CD14-positive monocyte (primary cell): ENCODE data around the gene ZNF619. TPM values are rescaled to one million over a fixed set of nuclear protein-coding genes. Genes with fewer than 3 reads are reported as not detected.

Source experiments
- DNase-seq, 3 donors: peaks; one replicate each; pipeline ENCODE4 v3.0.0-alpha.2; 2011 to 2022
- H2AFZ ChIP-seq: 2 replicates; pipeline ENCODE4 v1.6.0; 2012; ENCODE audit warnings: mild to moderate bottlenecking, low read depth, low read length, inconsistent platforms; ENCODE audit not compliant: insufficient read depth, poor library complexity, severe bottlenecking
- H3K27ac ChIP-seq, 2 donors: 1 replicate in 1 of 2; 2 replicates in 1 of 2; pipeline ENCODE4 v1.5.1; 2012 to 2013; ENCODE audit warnings: low read length in 2 of 2, control low read depth in 1 of 2, inconsistent platforms in 1 of 2, low read depth in 1 of 2, mild to moderate bottlenecking in 1 of 2
- H3K27me3 ChIP-seq, 2 donors: one replicate each; pipeline versions ENCODE4 v1.6.0 to v1.6.1; 2011 to 2013; ENCODE audit warnings: low read length in 2 of 2; ENCODE audit not compliant: control insufficient read depth in 2 of 2, insufficient read depth in 2 of 2
- H3K36me3 ChIP-seq, 2 donors: replicated peaks in 1 of 2; 1 replicate in 1 of 2; 2 replicates in 1 of 2; pipeline versions ENCODE4 v1.5.1 to v1.6.1; 2012 to 2013; ENCODE audit warnings: low read length in 2 of 2, control low read depth in 1 of 2, inconsistent platforms in 1 of 2, mild to moderate bottlenecking in 1 of 2; ENCODE audit not compliant: insufficient read depth in 2 of 2, control insufficient read depth in 1 of 2
- H3K4me1 ChIP-seq, 2 donors: 1 replicate in 1 of 2; 2 replicates in 1 of 2; pipeline versions ENCODE4 v1.5.1 to v1.6.1; 2012 to 2013; ENCODE audit warnings: low read length in 2 of 2, control low read depth in 1 of 2, inconsistent platforms in 1 of 2, mild to moderate bottlenecking in 1 of 2, moderate library complexity in 1 of 2; ENCODE audit not compliant: insufficient read depth in 2 of 2, control insufficient read depth in 1 of 2
- H3K4me2 ChIP-seq: replicated peaks from 2 replicates; pipeline ENCODE3; 2012; ENCODE audit warnings: low read length, moderate library complexity, mild to moderate bottlenecking; ENCODE audit not compliant: poor library complexity, severe bottlenecking; ENCODE audit errors: extremely low read depth
- H3K4me3 ChIP-seq, 3 experiments: fragments of 200-600 bp in 1 of 3; sonication (generic) in 1 of 3; replicated peaks in 1 of 3; 1 replicate in 2 of 3; 2 replicates in 1 of 3; pipeline ENCODE4 v1.5.1; 2011 to 2013; ENCODE audit warnings: low read length in 3 of 3, mild to moderate bottlenecking in 3 of 3, control low read depth in 2 of 3, low read depth in 2 of 3, inconsistent platforms in 1 of 3, moderate library complexity in 1 of 3
- H3K79me2 ChIP-seq: 2 replicates; pipeline ENCODE4 v1.6.0; 2012; ENCODE audit warnings: mild to moderate bottlenecking, control low read depth, inconsistent platforms, low read length, moderate library complexity; ENCODE audit not compliant: insufficient read depth
- H3K9ac ChIP-seq: 2 replicates; pipeline ENCODE4 v1.6.0; 2017; ENCODE audit warnings: low read length, mild to moderate bottlenecking; ENCODE audit not compliant: insufficient read depth, poor library complexity, severe bottlenecking
- H3K9me3 ChIP-seq, 2 donors: replicated peaks in 1 of 2; 1 replicate in 1 of 2; 2 replicates in 1 of 2; pipeline versions ENCODE4 v1.5.1 to v1.6.1; 2012 to 2013; ENCODE audit warnings: low read length in 2 of 2, control low read depth in 1 of 2; ENCODE audit not compliant: control insufficient read depth in 1 of 2, insufficient read depth in 1 of 2
- H4K20me1 ChIP-seq: 2 replicates; pipeline ENCODE4 v1.6.0; 2012; ENCODE audit warnings: mild to moderate bottlenecking, low read length, control low read depth, moderate library complexity; ENCODE audit not compliant: insufficient read depth
- H3K27ac Mint-ChIP-seq, 7 donors: one replicate each; pipeline ENCODE4 v1.8.0; 2020; ENCODE audit warnings: mild to moderate bottlenecking in 7 of 7, mixed read lengths in 7 of 7, moderate library complexity in 6 of 7, inconsistent platforms in 2 of 7
- H3K27me3 Mint-ChIP-seq, 3 donors: one replicate each; pipeline ENCODE4 v1.8.0; 2021 to 2022; ENCODE audit warnings: low read depth in 3 of 3, mild to moderate bottlenecking in 3 of 3, mixed read lengths in 3 of 3, moderate library complexity in 3 of 3, inconsistent platforms in 1 of 3
- H3K36me3 Mint-ChIP-seq, 2 donors: one replicate each; pipeline ENCODE4 v1.8.0; 2020; ENCODE audit warnings: mixed read lengths in 2 of 2, inconsistent platforms in 1 of 2, mild to moderate bottlenecking in 1 of 2
- H3K4me1 Mint-ChIP-seq: one replicate; pipeline ENCODE4 v1.8.0; 2020; ENCODE audit warnings: mild to moderate bottlenecking, mixed read lengths
- H3K4me3 Mint-ChIP-seq, 2 donors: one replicate each; pipeline ENCODE4 v1.8.0; 2020; ENCODE audit warnings: mild to moderate bottlenecking in 2 of 2, mixed read lengths in 2 of 2, moderate library complexity in 1 of 2
- H3K9me3 Mint-ChIP-seq, 7 donors: one replicate each; pipeline ENCODE4 v1.8.0; 2020 to 2022; ENCODE audit warnings: mixed read lengths in 7 of 7, mild to moderate bottlenecking in 6 of 7, moderate library complexity in 6 of 7, inconsistent platforms in 2 of 7
- WGBS: methylation state at CpG from one replicate; pipeline ENCODE4 v1.1.5; 2013; ENCODE audit warnings: missing lambda C conversion rate; ENCODE audit not compliant: insufficient coverage; 5-methylcytosine and 5-hydroxymethylcytosine counted together
- intact Hi-C, 2 donors: fragments of 100-400 bp; cut with micrococcal nuclease; formaldehyde crosslinking; loops; one replicate each; pipeline versions ENCODE4 v1.15.0 to v1.15.1; 2023
- polyA minus RNA-seq: library from RNA; depleted of rRNA, polyadenylated mRNA; stranded (reverse); fragments of >200 nt; gene quantifications from 2 replicates; pipeline ENCODE4 v1.2.3, GENCODE V29; 2012
- polyA plus RNA-seq, 3 donors: library from polyadenylated mRNA; depleted of rRNA in 1 of 3; unstranded in 2 of 3; stranded (reverse) in 1 of 3; fragments of 300-500 nt in 2 of 3; fragments of >200 nt in 1 of 3; fragmentation: Illumina TruSeq in 2 of 3; gene quantifications; 1 replicate in 2 of 3; 2 replicates in 1 of 3; pipeline ENCODE4 v1.2.3, GENCODE V29; 2012 to 2021
- total RNA-seq, 12 experiments: library from RNA in 1 of 12; stranded (reverse) in 1 of 12; fragments of 120-200 nt in 1 of 12; gene quantifications; one replicate each; pipeline ENCODE4 v1.2.4 and lab custom pipeline; 2013 to 2026; ENCODE audit warnings: mixed read lengths in 6 of 12, inconsistent platforms in 1 of 12
- TF ChIP-seq, protein P1 (sequence below): fragments of 200-600 bp; IDR thresholded peaks from one replicate; pipeline ENCODE4 v1.8.0; 2022; ENCODE audit warnings: antibody characterized with exemption, mild to moderate bottlenecking

Gene ZNF619
- total RNA-seq (2013), result 6.2 TPM
- polyA plus RNA-seq (1 to 10 TPM; 1.6 to 3.4 (median 1.8) TPM), polyA minus RNA-seq (3.2 and 3.6 TPM in 2 replicates), total RNA-seq (lab: John Stamatoyannopoulos, UW) (0.58 to 9.5 (median 5.1) reads per million in 11 experiments)

DNA sequence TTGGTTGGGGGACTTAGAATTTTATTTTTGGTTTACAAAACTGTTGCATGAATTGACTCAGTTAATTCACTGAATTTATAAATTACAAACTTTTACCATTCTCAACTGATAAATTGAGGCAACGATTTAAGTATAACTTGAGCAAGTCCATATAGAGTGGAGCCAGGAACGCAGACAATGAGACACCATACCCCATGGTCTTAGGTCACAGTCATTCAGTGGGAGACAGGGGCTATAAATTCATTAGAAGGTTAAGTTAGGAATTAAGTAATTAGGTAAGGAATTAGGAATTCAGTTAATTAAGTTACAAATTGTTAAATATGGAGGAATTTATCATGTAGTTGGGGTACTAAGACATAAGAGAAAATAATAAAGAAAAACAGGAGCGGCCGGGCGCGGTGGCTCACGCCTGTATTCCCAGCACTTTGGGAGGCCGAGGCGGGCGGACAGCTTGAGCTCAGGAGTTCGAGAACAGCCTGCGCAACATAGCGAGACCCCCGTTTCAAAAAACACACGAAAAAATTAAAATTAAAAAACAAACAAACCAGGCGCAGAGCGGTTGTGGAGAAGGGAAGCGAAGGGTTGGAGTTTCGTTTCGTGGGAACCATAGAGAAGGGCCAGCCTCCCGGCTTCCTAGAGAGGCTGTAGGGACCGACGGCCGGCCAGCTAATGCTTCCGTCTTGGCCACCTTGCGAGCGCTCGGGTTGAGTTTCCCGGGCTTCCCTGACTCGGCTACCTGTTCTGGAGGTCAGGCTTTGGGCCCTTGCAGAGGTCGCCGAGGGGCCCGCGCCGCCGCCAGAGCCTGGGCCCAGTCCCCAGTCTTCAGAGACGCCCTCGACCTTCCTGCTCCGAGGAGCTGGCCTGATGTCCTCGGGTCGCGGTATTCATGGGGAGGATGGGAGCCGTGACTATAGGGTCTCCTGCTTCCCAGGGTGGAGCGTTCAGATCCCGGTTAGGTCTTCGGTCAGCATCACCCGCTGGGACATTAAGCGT lies at the start of gene ZNF619:
Gene ZNF619, plus strand, starts transcription at position 645 of the 993 bp plus-strand sequence. CDS start 858 bp downstream, outside the sequence.
- H3K9me3 Mint-ChIP-seq, result no peaks in the 10 kb centered on the region
- intact Hi-C loops, result loop anchor here in 1 of 2 donors (10.0 kb wide), 1 partner anchor 48 kb away; the partner anchor contains the start of gene ZNF621

DNA sequence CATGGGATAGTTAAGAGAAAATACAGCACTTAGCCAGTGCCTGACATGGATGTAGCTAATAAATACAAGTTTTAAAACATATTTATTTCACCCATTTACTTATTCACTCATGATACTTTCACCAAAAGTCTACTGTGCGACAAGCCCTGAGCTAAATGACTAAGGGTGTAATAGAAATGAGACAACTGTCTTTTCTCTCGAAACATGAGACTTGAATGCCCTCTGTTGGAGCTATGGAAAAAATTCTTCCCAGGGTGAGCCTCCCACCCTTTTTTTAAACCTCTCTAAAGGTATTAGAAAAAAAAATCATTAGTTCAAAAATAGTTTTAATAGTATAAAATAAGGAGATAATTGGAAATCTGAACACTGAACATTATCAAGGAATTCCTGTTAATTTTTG lies 44.1 kb upstream of the ZNF619 start:
- DNase-seq, result no peak
- WGBS, result no CpG with 5 or more reads among the region's 2 CpGs
- no peak overlapping the region for H3K27ac ChIP-seq
- H2AFZ ChIP-seq, result no peak overlapping the region
- no peak overlapping the region for H3K4me2 ChIP-seq
- Mint-ChIP-seq H3K4me1 (no peaks in the 10 kb centered on the region), H3K27ac (no peak overlapping the region), H3K27me3 (peaks cover 0 to 1% (median 0%) of the 10 kb centered on the region in 3 donors), H3K36me3 (no peaks in the 10 kb centered on the region), H3K4me3 (no peak overlapping the region), H3K9me3 (no peaks in the 10 kb centered on the region)
- intact Hi-C loops, result no loop called here
- no peaks in the 10 kb centered on the region for H3K4me1 ChIP-seq
- H3K79me2 ChIP-seq, result no peaks in the 10 kb centered on the region
- no peak overlapping the region for H3K4me3 ChIP-seq
- no peaks in the 10 kb centered on the region for H3K9me3 ChIP-seq
- no peaks in the 10 kb centered on the region for H3K36me3 ChIP-seq
- no peak overlapping the region for H3K9ac ChIP-seq
- no peaks in the 10 kb centered on the region for H4K20me1 ChIP-seq
- no peaks in the 10 kb centered on the region for H3K27me3 ChIP-seq
- TF ChIP-seq, protein P1, sequence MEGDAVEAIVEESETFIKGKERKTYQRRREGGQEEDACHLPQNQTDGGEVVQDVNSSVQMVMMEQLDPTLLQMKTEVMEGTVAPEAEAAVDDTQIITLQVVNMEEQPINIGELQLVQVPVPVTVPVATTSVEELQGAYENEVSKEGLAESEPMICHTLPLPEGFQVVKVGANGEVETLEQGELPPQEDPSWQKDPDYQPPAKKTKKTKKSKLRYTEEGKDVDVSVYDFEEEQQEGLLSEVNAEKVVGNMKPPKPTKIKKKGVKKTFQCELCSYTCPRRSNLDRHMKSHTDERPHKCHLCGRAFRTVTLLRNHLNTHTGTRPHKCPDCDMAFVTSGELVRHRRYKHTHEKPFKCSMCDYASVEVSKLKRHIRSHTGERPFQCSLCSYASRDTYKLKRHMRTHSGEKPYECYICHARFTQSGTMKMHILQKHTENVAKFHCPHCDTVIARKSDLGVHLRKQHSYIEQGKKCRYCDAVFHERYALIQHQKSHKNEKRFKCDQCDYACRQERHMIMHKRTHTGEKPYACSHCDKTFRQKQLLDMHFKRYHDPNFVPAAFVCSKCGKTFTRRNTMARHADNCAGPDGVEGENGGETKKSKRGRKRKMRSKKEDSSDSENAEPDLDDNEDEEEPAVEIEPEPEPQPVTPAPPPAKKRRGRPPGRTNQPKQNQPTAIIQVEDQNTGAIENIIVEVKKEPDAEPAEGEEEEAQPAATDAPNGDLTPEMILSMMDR, result no peak

More for the DNA sequence above, at the start of gene ZNF619:
- 1% methylated on average over 32 of the region's 48 CpGs for WGBS
- Histone ChIP-seq H3K9me3 (no peaks in the 10 kb centered on the region), H3K79me2 (peaks cover 6% of the 10 kb centered on the region), H3K9ac (peak within 1 kb of the TSS; percentile 87), H3K4me2 (peak within 1 kb of the TSS; percentile 82), H3K36me3 (peaks cover 25 to 35% of the 10 kb centered on the region in 2 donors), H3K4me1 (peaks cover 12 to 13% of the 10 kb centered on the region in 2 donors), H4K20me1 (no peaks in the 10 kb centered on the region), H3K27ac (peak within 1 kb of the TSS; percentile 56 to 95), H3K27me3 (no peaks in the 10 kb centered on the region), H2AFZ (peak within 1 kb of the TSS; percentile 96), H3K4me3 (peak within 1 kb of the TSS; percentile 85 to 95 (median 86))
- peak; percentile 71 to 81 (median 75) for DNase-seq
- Mint-ChIP-seq H3K27me3 (peaks cover 0 to 3% (median 1%) of the 10 kb centered on the region in 3 donors), H3K4me1 (peaks cover 16% of the 10 kb centered on the region), H3K4me3 (peak within 1 kb of the TSS; percentile 88 to 95), H3K36me3 (peaks cover 16 to 21% of the 10 kb centered on the region in 2 donors), H3K27ac (peak within 1 kb of the TSS; percentile 85 to 98 (median 97))
- TF ChIP-seq, protein P1, result no peak
